HepG2 (cell line): Measurements from ENCODE around the gene AURKA.

ENCODE experiments used
- BHLHE40 ChIP-seq: IDR thresholded peaks from 2 replicates; pipeline ENCODE4 v1.6.1; 2011; ENCODE audit warnings: low read length, improper control_type of control experiment
- CBFB ChIP-seq: sonication (generic); formaldehyde crosslinking; IDR thresholded peaks from 2 replicates; pipeline ENCODE4 v1.4.0; 2020; ENCODE audit warnings: missing genetic modification reagents
- FOSL2 ChIP-seq: sonication (generic); formaldehyde crosslinking; IDR thresholded peaks from 2 replicates; pipeline ENCODE4 v1.4.0; 2020; ENCODE audit warnings: missing genetic modification reagents
- MYC ChIP-seq: sonication (generic); formaldehyde crosslinking; IDR thresholded peaks from 2 replicates; pipeline ENCODE4 v1.9.0; 2021; ENCODE audit warnings: missing genetic modification reagents, borderline replicate concordance
- MYNN ChIP-seq: sonication (generic); formaldehyde crosslinking; IDR thresholded peaks from 2 replicates; pipeline ENCODE4 v1.4.0; 2020; ENCODE audit warnings: mild to moderate bottlenecking, low read depth, missing genetic modification reagents
- NR1H2 ChIP-seq: sonication (generic); formaldehyde crosslinking; IDR thresholded peaks from 2 replicates; pipeline ENCODE4 v1.8.1; 2022; ENCODE audit warnings: low read depth, missing genetic modification reagents, borderline replicate concordance
- ZNF20 ChIP-seq: sonication (generic); formaldehyde crosslinking; IDR thresholded peaks from 2 replicates; pipeline ENCODE4 v1.4.0; 2020; ENCODE audit warnings: mild to moderate bottlenecking, moderate library complexity, missing genetic modification reagents
- TF ChIP-seq, protein P1 (sequence below): sonication (generic); formaldehyde crosslinking; IDR thresholded peaks from 2 replicates; pipeline ENCODE4 v1.8.1; 2023; ENCODE audit warnings: mild to moderate bottlenecking, missing genetic modification reagents, borderline replicate concordance
- TF ChIP-seq, protein P2 (sequence below): sonication (generic); formaldehyde crosslinking; IDR thresholded peaks from 2 replicates; pipeline ENCODE4 v1.5.0; 2020; ENCODE audit warnings: mild to moderate bottlenecking, missing genetic modification reagents, moderate library complexity

DNA sequence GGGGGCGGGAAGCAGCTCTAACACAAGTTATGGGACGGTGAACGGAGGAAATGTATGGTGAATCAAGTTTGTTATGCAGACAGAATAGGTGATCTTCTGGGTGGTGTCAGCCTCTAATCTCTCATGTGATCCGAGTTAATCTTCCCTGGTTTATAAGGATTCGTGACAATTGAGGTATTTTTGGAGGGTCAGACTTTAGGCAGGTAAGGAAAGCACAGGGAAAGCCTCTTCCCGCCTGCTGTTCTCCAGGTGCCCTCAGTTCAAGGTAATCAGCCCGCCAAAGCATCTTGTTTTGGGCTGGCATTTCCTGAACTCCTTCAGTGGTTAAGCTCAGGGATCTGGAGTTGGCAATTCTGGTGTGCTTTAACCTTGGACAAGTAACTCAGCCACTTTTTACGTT is 1.6 kb upstream of the AURKA start:
- no peak for TF ChIP-seq CBFB (CRISPR knock-in tag)
- TF ChIP-seq FOSL2 (CRISPR knock-in tag): no peak
- TF ChIP-seq, protein P1, sequence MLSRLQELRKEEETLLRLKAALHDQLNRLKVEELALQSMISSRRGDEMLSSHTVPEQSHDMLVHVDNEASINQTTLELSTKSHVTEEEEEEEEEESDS (CRISPR knock-in tag): no peak
- no peak for TF ChIP-seq BHLHE40
- no peak for TF ChIP-seq ZNF20 (CRISPR knock-in tag)
- TF ChIP-seq, protein P2, sequence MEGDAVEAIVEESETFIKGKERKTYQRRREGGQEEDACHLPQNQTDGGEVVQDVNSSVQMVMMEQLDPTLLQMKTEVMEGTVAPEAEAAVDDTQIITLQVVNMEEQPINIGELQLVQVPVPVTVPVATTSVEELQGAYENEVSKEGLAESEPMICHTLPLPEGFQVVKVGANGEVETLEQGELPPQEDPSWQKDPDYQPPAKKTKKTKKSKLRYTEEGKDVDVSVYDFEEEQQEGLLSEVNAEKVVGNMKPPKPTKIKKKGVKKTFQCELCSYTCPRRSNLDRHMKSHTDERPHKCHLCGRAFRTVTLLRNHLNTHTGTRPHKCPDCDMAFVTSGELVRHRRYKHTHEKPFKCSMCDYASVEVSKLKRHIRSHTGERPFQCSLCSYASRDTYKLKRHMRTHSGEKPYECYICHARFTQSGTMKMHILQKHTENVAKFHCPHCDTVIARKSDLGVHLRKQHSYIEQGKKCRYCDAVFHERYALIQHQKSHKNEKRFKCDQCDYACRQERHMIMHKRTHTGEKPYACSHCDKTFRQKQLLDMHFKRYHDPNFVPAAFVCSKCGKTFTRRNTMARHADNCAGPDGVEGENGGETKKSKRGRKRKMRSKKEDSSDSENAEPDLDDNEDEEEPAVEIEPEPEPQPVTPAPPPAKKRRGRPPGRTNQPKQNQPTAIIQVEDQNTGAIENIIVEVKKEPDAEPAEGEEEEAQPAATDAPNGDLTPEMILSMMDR (CRISPR knock-in tag): no peak
- TF ChIP-seq MYNN: no peak
- TF ChIP-seq NR1H2 (CRISPR knock-in tag): no peak
- TF ChIP-seq MYC (CRISPR knock-in tag): no peak
